Muscle of arm (tissue), 12 donors: ENCODE data around the gene STAMBPL1. TPM values are rescaled to one million over a fixed set of nuclear protein-coding genes. Genes with fewer than 3 reads are reported as not detected.

Experiments
- DNase-seq: peaks from one replicate; pipeline ENCODE4 v3.0.0-alpha.2; 2013
- polyA plus RNA-seq, 12 donors: library from polyadenylated mRNA; unstranded; fragments of 120-200 nt; gene quantifications; one replicate each; pipeline ENCODE4 v1.2.1, GENCODE V29; 2013; ENCODE audit not compliant: insufficient read length in 12 of 12

STAMBPL1 gene
- polyA plus RNA-seq, 12 donors, result 4.8 to 14.3 (median 7.1) TPM; not detected in 1

DNA sequence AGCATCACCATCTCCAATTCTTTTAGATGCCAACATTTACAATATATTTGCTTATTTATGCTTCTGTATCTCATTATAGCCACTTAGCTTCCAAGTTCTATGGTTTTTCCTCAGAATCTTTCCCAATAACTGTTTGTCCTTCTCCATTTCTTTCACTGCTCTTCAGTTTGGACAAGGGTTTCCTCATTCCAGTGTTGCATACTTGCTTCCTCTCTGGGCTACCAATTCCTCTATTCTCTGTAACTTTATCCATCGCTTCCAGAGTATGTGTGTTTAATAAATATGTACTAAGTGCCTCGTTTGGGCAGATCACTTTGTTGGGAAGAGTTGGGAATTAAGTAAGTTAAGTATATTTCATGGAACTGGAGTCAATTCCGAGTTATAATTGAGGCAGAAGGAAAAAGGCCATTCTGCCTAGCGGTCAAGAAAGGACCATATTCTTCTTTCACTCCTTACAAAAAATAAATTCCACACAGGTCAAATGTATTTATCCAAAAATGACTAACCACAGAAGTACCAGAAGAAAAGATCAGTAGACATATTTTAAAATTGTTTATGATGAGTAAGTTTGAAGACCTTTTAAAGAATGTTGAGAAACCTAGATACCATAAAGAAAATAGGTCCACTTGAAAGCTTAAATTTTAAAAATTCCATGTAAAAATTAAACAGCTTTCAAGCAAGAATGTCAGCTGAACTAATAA, 10.8 kb downstream of the STAMBPL1 start:
- DNase-seq, result no peak

DNA sequence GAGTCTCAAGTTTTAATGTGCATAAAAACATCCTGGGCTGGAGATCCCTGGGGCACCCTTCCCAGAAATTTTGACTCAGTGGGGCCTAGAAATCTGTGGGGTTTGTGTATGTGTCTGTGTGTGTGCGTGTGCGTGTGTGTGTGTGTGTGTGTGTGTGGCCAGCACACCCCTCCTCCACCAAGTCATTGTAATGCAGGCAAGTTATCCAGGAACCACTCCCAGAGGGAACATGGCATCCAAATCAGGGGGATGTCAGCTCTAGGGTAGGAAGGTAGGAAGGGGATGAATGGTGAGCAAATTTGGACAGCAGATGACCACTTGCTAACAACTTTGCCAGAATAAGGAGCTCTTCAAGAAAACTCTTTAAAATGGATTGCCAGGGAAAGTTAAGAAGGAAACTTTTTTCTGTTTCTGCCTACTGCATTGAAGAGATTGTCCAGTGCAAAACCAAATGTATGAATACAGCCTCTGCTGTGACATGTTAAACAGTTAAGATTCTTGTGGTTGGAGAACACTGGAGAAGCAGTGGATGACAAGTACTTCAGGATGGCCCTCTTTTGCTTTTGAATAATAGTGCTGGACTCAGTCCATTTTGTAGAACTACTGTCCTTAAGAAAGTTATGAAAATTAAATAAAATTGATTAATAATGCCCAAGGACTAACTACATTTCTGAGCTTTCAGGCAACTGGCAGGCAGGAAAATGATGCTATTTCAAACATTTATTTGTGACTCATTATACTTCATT, 12.3 kb downstream of the STAMBPL1 start:
- DNase-seq, result no peak

DNA sequence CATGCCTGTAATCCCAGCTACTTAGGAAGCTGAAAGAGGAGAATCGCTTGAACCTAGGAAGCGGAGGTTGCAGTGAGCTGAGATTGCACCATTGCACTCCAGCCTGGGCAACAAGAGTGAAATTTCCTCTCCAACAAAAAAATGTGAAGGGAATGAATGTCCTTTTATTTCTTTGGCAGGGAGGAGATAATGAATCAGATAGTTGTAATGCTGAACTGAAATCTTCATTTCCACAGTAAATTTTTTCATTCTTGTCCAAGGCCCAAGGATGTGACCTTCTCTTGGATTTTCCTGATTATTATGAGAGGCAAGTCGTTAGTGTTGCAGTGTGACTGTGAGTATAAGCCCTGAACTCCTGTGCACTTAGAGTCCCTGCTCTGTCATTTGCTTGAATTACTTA, 13.6 kb downstream of the STAMBPL1 start:
- DNase-seq, result no peak

DNA sequence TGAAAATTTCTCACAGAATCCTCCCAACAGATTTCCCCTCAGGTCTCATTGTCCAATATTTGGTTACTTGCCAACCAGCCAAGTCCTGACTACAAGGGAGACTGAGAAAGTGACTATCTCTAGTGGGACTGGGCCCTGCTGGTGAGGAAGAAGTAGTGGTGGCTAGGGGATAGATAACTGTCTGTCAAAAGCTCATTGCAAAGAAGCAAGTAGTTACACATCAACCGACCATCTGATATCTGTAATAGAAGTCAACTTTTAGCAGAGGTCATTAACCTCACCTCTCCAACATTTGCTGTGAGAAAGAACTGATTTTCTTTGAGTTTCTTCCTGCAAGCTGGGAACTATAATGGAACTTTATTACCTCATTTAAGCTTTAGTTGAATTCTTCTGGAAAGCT, 15.2 kb downstream of the STAMBPL1 start:
- no peak for DNase-seq

DNA sequence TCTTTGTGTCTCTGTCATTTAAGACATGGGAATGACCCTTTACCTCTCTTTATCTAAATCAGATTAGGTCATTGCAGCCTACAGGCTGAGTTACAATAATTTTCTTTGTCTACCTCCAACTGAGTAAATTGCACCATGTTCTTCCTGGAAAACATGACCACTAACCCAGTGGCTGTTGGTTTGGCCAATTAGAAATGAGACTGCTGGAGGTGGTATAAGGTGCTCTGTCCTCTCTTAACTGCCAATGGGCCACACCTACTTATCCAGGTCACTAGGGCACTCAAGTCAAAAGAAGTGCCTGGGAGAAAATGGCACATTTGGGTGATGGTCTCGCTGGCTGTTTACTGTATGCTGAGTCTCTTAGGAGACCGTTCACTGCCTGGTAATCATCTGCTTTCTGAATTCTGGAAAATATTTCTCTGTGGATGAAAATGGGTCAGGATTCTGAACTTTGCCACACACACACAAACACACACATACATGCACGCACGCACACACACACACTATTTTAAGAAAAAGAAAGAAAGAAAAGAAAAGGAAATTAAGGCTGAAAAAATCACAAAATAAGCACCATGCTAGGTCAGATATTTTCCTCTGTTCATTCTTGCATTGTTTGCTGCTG, 16.4 kb downstream of the STAMBPL1 start:
- DNase-seq, result no peak

DNA sequence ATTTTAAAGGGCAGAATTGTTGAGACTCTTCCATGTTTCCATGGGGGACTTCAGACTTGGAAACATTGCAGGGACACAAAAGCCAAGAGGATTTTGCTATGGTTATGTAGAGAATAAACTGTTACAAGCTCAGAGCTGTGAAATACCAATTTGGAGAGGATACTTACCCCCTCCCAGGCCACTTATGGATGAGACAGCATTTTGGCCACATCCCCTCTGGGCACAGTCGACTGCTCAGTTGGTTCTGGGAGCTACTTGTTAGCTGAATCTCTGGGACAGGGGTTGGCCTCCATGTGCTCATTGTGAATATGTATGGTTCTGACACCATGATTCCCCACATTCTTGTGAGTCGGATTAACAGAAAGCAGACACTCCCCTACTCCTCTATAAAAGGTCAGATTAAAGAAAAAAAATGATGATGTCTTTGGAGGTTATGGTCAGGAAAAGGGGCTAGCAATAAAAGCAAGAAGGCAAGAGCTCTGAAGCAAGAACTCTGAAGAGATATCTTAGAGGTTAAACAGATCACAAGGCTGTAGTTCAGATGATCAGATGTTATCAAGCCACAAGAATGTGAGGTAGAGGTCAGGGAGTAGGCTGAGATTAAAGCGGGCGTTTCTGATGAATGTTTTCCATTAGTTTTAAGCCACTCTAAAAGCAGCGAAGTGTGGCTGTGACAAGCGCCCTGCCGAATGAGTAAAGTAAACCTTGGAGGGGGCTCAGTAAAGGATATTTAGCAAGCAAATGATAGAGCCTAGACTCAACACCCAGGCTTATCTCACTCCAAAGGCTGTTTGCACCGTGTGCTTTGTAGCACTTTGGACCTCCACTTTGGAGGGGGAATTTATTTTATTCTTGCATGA, 17.2 kb downstream of the STAMBPL1 start:
- peak; percentile 66 for DNase-seq

DNA sequence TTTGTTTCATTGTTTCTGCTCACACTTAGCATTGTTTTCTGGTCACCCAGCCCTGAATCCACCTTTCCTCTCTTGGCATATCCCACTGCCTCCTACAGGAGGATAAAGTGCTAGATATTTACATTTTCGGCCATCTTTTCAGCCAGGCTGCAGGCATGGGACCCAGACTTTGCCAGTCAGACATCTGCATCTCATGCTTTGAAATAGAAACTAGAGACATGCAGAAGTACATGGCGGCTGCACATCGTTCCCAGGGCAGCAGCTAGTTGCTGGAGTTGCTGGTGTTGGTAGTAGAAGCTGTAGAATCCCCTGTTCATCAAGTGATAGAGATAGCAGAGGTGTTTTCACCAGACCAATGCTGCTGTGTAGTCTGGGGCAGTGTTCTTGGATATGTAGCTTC, 18.7 kb downstream of the STAMBPL1 start:
- no peak for DNase-seq

DNA sequence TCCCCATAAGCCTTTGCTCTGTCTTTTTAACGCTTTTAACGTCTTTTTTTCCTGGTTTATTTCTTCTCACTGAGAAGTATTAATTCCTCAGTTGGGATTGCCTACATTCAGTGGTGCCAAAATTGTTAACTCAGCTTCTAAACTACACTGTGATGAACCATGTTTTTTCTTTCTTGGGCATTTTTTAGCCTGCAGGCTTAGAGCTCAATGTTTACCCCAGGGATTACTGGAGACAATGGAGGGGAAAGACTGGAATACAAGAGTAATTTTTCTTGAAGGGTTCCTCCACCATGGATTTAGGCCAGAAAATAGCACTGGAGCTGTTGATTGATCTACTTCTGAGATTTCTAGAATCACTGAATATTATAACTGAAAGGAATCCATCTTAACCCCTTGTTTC, 19.8 kb downstream of the STAMBPL1 start:
- DNase-seq, result no peak

DNA sequence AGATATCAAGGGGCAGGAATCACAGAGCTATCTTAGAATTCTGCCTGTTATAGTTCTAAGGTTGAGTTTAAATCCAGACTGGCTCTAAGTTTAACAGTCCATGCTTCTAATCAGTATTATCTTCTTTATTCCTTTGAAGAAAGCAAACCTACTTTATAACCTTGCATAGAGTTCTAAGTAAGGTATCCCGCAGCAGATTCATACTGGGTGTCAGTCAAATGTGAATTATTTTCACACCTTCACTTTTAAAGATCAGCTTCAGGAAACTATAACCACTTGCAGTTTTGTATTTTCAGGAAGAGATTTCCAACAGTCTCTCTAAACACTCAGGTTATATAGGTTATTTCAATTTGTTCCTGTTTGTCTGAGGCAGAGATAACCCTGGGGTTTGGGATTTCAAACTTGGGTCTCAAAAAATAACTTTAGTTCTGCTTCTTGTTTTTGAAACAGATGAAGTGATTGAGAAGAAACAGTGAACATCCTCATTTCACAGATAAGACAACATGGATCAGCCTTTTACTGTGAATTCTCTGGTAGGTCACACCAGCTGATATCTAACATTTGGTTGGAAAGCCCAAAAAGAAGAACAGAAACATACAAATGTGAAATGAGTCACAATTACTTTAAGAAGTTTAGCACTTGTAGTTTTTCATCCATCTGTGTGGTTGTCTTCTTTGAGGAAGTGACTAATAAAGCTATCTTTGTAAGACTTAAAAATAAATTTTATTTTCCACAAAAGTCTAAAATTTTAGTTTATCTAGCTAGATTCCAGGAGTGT, 21.4 kb downstream of the STAMBPL1 start:
- DNase-seq, result no peak

DNA sequence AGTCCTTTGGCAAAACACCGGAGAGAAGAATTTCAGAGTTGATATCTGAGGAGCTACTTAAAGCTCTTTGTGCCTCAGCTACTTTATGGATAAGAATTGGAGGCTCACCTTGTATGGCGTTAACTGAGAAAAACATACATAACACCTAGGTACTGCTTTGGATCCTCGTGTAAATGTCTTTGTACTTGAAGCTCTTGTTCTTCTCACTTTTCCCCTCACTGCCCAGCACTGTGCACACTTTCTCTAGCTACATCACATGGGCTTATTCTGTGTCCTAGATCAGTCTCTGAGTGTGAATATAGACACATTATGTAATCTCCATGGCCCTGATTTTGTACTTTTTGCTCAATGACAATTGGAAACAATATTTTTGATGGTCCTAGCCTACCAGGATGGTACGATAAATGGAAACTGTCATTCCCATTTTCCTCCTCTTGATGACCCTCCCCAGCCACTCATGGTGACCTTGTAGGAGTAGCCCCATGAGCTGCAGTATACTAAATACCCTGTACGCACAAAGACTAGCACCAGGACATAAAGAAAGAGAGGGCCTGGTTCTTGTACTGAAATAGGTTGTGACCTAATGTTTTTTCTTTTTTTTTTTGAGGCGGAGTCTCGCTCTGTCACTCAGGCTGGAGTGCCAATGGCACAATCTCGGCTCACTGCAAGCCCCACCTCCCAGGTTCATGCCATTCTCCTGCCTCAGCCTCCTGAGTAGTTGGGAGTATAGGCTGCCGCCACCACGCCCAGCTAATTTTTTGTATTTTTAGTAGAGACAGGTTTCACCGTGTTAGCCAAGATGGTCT, 22.1 kb downstream of the STAMBPL1 start:
- DNase-seq, result no peak

DNA sequence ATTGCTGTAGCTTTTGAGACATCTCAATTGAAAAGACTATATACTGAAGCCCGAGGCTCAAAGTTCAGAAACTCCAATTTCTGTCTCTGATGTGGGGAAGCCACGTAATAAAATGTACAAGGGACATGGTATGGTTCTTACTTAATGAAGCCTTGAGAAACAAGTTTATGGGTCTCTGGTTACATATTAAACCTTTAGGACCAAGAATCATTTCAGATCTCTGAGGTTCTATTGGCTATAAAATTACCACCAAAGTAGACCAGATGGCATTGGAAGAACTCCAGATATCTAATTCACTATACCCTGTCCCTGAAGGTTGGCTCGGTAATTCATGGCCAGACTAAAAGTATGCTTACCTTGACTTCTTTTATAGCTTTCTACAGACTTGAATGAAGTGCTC, 23.7 kb downstream of the STAMBPL1 start:
- no peak for DNase-seq

DNA sequence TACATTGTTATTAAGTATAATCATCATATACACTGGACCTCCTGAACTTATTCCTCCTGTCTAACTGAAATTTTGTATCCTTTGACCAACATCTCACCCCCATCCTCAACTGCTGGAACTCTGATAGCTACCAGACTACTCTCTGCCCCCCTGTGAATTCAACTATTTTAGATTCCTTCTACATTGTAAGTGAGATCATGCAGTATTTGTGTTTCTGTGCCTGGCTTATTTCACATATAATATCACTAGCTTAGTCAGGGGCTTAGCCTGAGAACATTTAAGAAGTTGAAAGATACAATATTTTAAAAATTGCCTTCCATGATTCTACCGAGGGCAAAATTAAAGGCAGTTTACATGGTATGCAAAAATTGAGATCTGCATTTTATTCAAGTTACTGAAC, 26.9 kb downstream of the STAMBPL1 start:
- no peak for DNase-seq

DNA sequence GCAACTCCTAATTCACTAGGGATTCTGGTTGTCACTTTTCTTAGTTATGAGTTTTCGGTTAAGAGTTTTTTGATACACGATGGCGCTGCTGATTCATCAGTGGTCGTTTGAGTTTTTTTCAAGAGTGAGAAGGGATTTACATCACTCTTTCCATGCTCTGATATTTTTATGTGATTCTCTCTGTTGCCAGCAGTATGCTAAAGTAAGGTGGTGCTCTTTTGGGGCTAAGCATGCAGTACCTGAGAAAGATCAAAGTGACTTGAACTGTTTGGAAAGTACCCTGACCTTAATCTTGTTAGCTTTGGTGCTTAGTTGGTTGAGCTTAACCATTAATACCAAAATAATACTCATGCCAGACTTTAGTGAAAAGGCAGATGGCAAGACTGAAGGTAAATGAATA, 28.1 kb downstream of the STAMBPL1 start:
- DNase-seq, result no peak

DNA sequence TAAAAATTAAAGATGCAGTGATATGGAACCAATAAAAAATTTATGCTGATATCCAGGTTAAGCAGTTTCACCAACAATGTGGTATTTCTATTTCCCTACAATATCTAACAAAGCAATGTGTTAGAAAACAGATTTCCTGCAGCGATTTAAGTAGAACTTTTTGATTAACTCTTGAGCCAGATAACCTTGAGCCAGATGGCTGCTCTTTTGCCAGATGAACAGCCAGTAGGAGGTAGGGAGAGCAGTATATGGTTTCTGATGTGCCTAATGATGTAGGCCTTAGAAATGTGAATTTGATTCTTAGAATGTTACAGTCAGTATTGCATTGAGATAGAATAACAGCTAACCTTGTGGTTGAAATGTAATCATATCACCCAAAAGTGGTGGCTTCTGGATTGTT, 31.1 kb downstream of the STAMBPL1 start:
- DNase-seq, result no peak

DNA sequence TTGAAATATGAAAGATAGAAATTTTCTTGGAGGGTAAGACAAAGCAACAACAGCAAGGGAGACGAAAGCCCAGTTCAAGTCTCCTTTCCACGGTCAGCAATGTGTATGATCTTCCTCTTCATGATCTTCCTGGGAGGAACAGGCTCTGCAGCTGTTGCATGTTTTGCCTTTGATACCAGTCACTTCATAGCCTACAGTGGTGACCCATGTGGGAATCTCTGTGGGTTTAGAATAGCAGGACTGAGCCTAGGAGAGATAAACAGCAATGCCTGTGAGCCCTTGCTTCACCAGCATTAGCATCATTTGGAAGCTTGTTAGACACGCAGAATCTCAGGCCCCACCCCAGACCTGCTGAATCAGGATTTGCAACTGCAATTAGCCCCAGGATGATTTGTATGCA, 31.8 kb downstream of the STAMBPL1 start:
- DNase-seq, result no peak

DNA sequence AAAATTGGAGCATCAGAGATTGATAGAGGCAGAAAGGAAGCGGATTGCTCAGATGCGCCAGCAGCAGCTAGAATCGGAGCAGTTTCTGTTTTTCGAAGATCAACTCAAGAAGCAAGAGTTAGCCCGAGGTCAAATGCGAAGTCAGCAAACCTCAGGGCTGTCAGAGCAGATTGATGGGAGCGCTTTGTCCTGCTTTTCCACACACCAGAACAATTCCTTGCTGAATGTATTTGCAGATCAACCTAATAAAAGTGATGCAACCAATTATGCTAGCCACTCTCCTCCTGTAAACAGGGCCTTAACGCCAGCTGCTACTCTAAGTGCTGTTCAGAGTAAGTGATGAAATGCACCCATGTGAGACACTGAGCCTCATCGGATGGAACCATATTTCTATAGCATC, 33.1 kb downstream of the STAMBPL1 start:
- no peak for DNase-seq

DNA sequence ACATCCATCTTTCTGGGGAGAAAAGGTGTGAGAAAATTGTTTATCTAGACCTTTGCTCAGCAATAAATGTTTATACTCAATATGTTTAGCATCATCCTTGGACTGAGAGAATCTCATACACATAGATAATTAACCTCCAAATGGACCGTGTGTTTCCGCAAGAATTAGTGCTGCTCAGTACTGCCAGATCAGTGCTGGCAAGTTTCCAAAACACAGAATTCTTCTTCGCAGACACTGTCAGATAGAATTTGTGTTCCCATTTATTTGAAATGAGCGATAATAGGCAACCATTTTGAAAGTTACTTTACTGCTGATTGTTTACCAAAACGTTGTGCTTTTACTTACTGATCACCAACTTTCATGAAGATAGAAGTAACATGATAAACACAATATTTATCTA, 33.7 kb downstream of the STAMBPL1 start:
- DNase-seq, result no peak

DNA sequence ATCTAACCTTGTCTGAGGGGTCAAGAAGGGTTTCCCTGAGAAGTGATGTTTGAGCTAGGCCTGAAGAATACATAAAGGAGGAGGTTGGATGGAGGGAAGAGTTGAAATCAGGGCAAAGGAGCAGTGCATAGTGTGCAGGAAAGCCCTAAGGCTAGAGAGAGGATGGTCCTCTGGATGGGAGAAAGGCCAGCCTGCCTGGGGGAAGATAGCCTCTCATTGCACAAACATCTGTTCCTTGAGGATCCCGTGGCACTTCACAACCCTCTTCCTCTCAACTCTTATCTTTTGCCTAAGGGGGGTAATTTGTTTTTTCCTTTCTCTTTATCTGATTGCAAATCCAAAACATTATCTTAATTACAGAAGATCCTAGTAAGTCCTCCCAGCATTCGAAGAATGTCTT, 35.7 kb downstream of the STAMBPL1 start:
- no peak for DNase-seq

DNA sequence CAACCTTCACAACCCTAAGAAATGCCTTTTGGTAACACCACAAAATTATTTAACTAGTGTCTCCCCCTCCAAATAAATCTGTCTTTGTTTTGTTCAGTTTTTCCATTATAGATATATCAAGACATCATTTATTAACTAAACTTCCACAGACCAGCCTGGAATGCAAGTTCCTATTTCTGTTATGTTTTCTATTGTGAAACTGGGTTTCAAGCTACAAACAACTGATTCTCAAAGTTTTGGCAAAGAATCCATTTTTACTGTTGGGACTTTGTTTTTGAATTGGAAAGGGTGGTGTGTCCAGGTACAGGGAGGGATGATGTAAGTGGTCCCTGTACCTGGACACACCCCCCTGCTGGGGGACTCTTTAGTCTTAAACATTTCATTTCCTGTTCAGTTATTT, 36.2 kb downstream of the STAMBPL1 start:
- DNase-seq, result no peak

DNA sequence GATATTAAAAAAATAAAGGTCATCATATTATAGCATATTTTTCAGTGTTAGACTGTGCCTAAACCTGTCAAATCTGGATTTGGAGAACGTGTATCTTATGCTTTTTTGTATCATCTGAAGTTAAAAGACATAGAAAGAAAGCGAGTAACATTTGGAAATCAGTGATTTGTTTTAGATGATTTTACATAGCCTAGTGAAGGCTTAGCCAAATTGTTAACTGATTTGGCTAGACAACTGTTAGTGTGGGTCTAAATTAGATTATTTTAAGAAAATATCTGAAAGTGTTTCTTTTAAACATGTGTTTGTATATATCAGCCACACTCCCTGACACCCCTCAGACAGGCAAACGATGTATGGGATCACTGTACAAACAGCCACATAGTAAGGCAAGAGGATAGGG, 36.9 kb downstream of the STAMBPL1 start:
- DNase-seq, result no peak
